Measurements from ENCODE around the gene GCK.

Gene GCK

GRCh38 chr7:44189993-44190872, 994 bp upstream of the GCK start:
- Histone ChIP-seq H2AFZ (ENCODE audit: insufficient read depth, low read length, poor library complexity) (no peak overlapping the region), H4K91ac (ENCODE audit: low read depth, low read length) (no peak overlapping the region), H4K8ac (ENCODE audit: low read depth, low read length) (no peak overlapping the region), H2BK12ac (ENCODE audit: low read length) (no peak overlapping the region), H3K4me2 (ENCODE audit: low read length) (no peak overlapping the region), H3K4ac (ENCODE audit: low read depth, low read length) (no peak overlapping the region), H3K23ac (ENCODE audit: low read length) (no peak overlapping the region), H3K4me1 (ENCODE audit: control insufficient read depth in 1 of 2, insufficient read depth in 2 of 2, low read length in 2 of 2) (no peaks in the 10 kb centered on the region), H2BK5ac (ENCODE audit: low read depth, low read length, poor library complexity) (no peak overlapping the region), H3K79me2 (ENCODE audit: control insufficient read depth, insufficient read depth, low read length, poor library complexity) (no peaks in the 10 kb centered on the region), H4K12ac (ENCODE audit: low read depth, low read length) (no peak overlapping the region), H3K9me3 (ENCODE audit: insufficient read depth, low read depth, low read length) (no peaks in the 10 kb centered on the region), H3K9ac (ENCODE audit: low read length) (no peak overlapping the region), H3K14ac (ENCODE audit: low read length) (no peak overlapping the region), H2BK120ac (ENCODE audit: insufficient read depth, low read length, poor library complexity) (no peak overlapping the region), H3K27ac (ENCODE audit: low read depth, low read length) (no peak overlapping the region), H3K79me1 (ENCODE audit: low read length) (no peaks in the 10 kb centered on the region), H3K36me3 (ENCODE audit: control insufficient read depth in 1 of 2, insufficient read depth in 2 of 2, low read length in 2 of 2) (no peaks in the 10 kb centered on the region), H3K27me3 (ENCODE audit: insufficient read depth, low read length) (no peaks in the 10 kb centered on the region), H3K4me3 (ENCODE audit: low read depth, low read length) (no peak overlapping the region), H3K18ac (ENCODE audit: low read length) (no peak overlapping the region), H2AK5ac (ENCODE audit: low read length) (no peak overlapping the region)
- no peak for DNase-seq
- no CpG with 5 or more reads among the region's 14 CpGs for WGBS (ENCODE audit: extremely low coverage, insufficient coverage, insufficient read length)

GRCh38 chr7:44188480-44189225, 586 bp downstream of the GCK start:
- Histone ChIP-seq H3K36me3 (ENCODE audit: control insufficient read depth in 1 of 2, insufficient read depth in 2 of 2, low read length in 2 of 2) (no peaks in the 10 kb centered on the region), H2BK120ac (ENCODE audit: insufficient read depth, low read length, poor library complexity) (no peak overlapping the region), H2BK5ac (ENCODE audit: low read depth, low read length, poor library complexity) (no peak overlapping the region), H4K12ac (ENCODE audit: low read depth, low read length) (no peak overlapping the region), H4K8ac (ENCODE audit: low read depth, low read length) (no peak overlapping the region), H3K18ac (ENCODE audit: low read length) (no peak overlapping the region), H3K79me2 (ENCODE audit: control insufficient read depth, insufficient read depth, low read length, poor library complexity) (no peaks in the 10 kb centered on the region), H3K4me3 (ENCODE audit: low read depth, low read length) (no peak overlapping the region), H2BK12ac (ENCODE audit: low read length) (no peak overlapping the region), H3K14ac (ENCODE audit: low read length) (no peak overlapping the region), H2AFZ (ENCODE audit: insufficient read depth, low read length, poor library complexity) (no peak overlapping the region), H4K91ac (ENCODE audit: low read depth, low read length) (no peak overlapping the region), H3K27ac (ENCODE audit: low read depth, low read length) (no peak overlapping the region), H3K4me2 (ENCODE audit: low read length) (no peak overlapping the region), H3K23ac (ENCODE audit: low read length) (no peak overlapping the region), H3K9ac (ENCODE audit: low read length) (no peak overlapping the region), H3K4me1 (ENCODE audit: control insufficient read depth in 1 of 2, insufficient read depth in 2 of 2, low read length in 2 of 2) (peaks cover 2 to 3% of the 10 kb centered on the region in 2 experiments), H3K9me3 (ENCODE audit: insufficient read depth, low read depth, low read length) (no peaks in the 10 kb centered on the region), H2AK5ac (ENCODE audit: low read length) (no peak overlapping the region), H3K4ac (ENCODE audit: low read depth, low read length) (no peak overlapping the region), H3K79me1 (ENCODE audit: low read length) (no peaks in the 10 kb centered on the region), H3K27me3 (ENCODE audit: insufficient read depth, low read length) (no peaks in the 10 kb centered on the region)
- no CpG with 5 or more reads among the region's 16 CpGs for WGBS (ENCODE audit: extremely low coverage, insufficient coverage, insufficient read length)
- no peak for DNase-seq

- DNase-seq, result no peak
These were observed 1.4 kb downstream of the GCK start for GRCh38 chr7:44187636-44188416.

GRCh38 chr7:44186736-44187135, 2.5 kb downstream of the GCK start:
- no peak for DNase-seq
- H3K23ac ChIP-seq (ENCODE audit: low read length), result no peak overlapping the region
- H3K4me1 ChIP-seq (ENCODE audit: control insufficient read depth in 1 of 2, insufficient read depth in 2 of 2, low read length in 2 of 2), result peaks cover 2 to 3% of the 10 kb centered on the region in 2 experiments
- no peak overlapping the region for H4K12ac ChIP-seq (ENCODE audit: low read depth, low read length)
- no peak overlapping the region for H3K4me3 ChIP-seq (ENCODE audit: low read depth, low read length)
- WGBS (ENCODE audit: extremely low coverage, insufficient coverage, insufficient read length), result no CpG with 5 or more reads among the region's 5 CpGs
- H3K9ac ChIP-seq (ENCODE audit: low read length), result no peak overlapping the region
- no peaks in the 10 kb centered on the region for H3K27me3 ChIP-seq (ENCODE audit: insufficient read depth, low read length)
- no peak overlapping the region for H2BK120ac ChIP-seq (ENCODE audit: insufficient read depth, low read length, poor library complexity)
- H2AK5ac ChIP-seq (ENCODE audit: low read length), result no peak overlapping the region
- no peak overlapping the region for H3K4ac ChIP-seq (ENCODE audit: low read depth, low read length)
- no peak overlapping the region for H3K18ac ChIP-seq (ENCODE audit: low read length)
- no peaks in the 10 kb centered on the region for H3K36me3 ChIP-seq (ENCODE audit: control insufficient read depth in 1 of 2, insufficient read depth in 2 of 2, low read length in 2 of 2)
- H2BK5ac ChIP-seq (ENCODE audit: low read depth, low read length, poor library complexity), result no peak overlapping the region
- H3K4me2 ChIP-seq (ENCODE audit: low read length), result no peak overlapping the region
- H3K27ac ChIP-seq (ENCODE audit: low read depth, low read length), result no peak overlapping the region
- H3K79me2 ChIP-seq (ENCODE audit: control insufficient read depth, insufficient read depth, low read length, poor library complexity), result no peaks in the 10 kb centered on the region
- no peak overlapping the region for H4K91ac ChIP-seq (ENCODE audit: low read depth, low read length)
- no peak overlapping the region for H3K14ac ChIP-seq (ENCODE audit: low read length)
- peaks cover 4% of the 10 kb centered on the region for H3K9me3 ChIP-seq (ENCODE audit: insufficient read depth, low read depth, low read length)
- no peak overlapping the region for H2BK12ac ChIP-seq (ENCODE audit: low read length)
- H4K8ac ChIP-seq (ENCODE audit: low read depth, low read length), result no peak overlapping the region
- H3K79me1 ChIP-seq (ENCODE audit: low read length), result no peaks in the 10 kb centered on the region
- no peak overlapping the region for H2AFZ ChIP-seq (ENCODE audit: insufficient read depth, low read length, poor library complexity)

More at GRCh38 chr7:44187636-44188416, 1.4 kb downstream of the GCK start:
- Histone ChIP-seq H3K18ac (ENCODE audit: low read length) (no peak overlapping the region), H3K14ac (ENCODE audit: low read length) (no peak overlapping the region), H3K79me2 (ENCODE audit: control insufficient read depth, insufficient read depth, low read length, poor library complexity) (no peaks in the 10 kb centered on the region), H3K4me2 (ENCODE audit: low read length) (no peak overlapping the region), H4K91ac (ENCODE audit: low read depth, low read length) (no peak overlapping the region), H3K4me1 (ENCODE audit: control insufficient read depth in 1 of 2, insufficient read depth in 2 of 2, low read length in 2 of 2) (peaks cover 2 to 3% of the 10 kb centered on the region in 2 experiments), H2AFZ (ENCODE audit: insufficient read depth, low read length, poor library complexity) (no peak overlapping the region), H3K9ac (ENCODE audit: low read length) (no peak overlapping the region), H4K12ac (ENCODE audit: low read depth, low read length) (no peak overlapping the region), H3K36me3 (ENCODE audit: control insufficient read depth in 1 of 2, insufficient read depth in 2 of 2, low read length in 2 of 2) (no peaks in the 10 kb centered on the region), H2BK5ac (ENCODE audit: low read depth, low read length, poor library complexity) (no peak overlapping the region), H3K27ac (ENCODE audit: low read depth, low read length) (no peak overlapping the region), H3K4me3 (ENCODE audit: low read depth, low read length) (no peak overlapping the region), H3K27me3 (ENCODE audit: insufficient read depth, low read length) (no peaks in the 10 kb centered on the region), H3K9me3 (ENCODE audit: insufficient read depth, low read depth, low read length) (peaks cover 1% of the 10 kb centered on the region), H2AK5ac (ENCODE audit: low read length) (no peak overlapping the region), H2BK12ac (ENCODE audit: low read length) (no peak overlapping the region), H3K23ac (ENCODE audit: low read length) (no peak overlapping the region), H3K4ac (ENCODE audit: low read depth, low read length) (no peak overlapping the region), H3K79me1 (ENCODE audit: low read length) (no peaks in the 10 kb centered on the region), H4K8ac (ENCODE audit: low read depth, low read length) (no peak overlapping the region), H2BK120ac (ENCODE audit: insufficient read depth, low read length, poor library complexity) (no peak overlapping the region)
- WGBS (ENCODE audit: extremely low coverage, insufficient coverage, insufficient read length), result no CpG with 5 or more reads among the region's 9 CpGs

Data from trophoblast cell (in vitro differentiated cells and primary cell).